Loucy (cell line): ENCODE results near the gene RHOT1.

ENCODE experiments used
- H2AFZ ChIP-seq: fragments of 200-600 bp; sonication (generic); 2 replicates; pipeline ENCODE4 v1.6.0; 2016; ENCODE audit warnings: antibody characterized with exemption, mild to moderate bottlenecking, low read length, moderate library complexity
- H3F3A ChIP-seq: fragments of 200-600 bp; 2 replicates; pipeline ENCODE4 v1.6.0; 2016; ENCODE audit warnings: antibody characterized with exemption, low read depth, mild to moderate bottlenecking
- H3K27me3 ChIP-seq: fragments of 200-600 bp; sonication (generic); 2 replicates; pipeline ENCODE4 v1.6.1; 2014; ENCODE audit warnings: low read length, mild to moderate bottlenecking; ENCODE audit not compliant: insufficient read depth, poor library complexity, severe bottlenecking
- H3K36me3 ChIP-seq: fragments of 200-600 bp; sonication (generic); 2 replicates; pipeline ENCODE4 v1.6.1; 2016; ENCODE audit warnings: low read length; ENCODE audit not compliant: insufficient read depth
- H3K4me1 ChIP-seq: fragments of 200-600 bp; sonication (generic); 2 replicates; pipeline ENCODE4 v1.5.1; 2014; ENCODE audit warnings: low read length, mild to moderate bottlenecking; ENCODE audit not compliant: insufficient read depth, poor library complexity, severe bottlenecking
- H3K4me2 ChIP-seq: fragments of 200-600 bp; sonication (generic); 2 replicates; pipeline ENCODE4 v1.6.0; 2014; ENCODE audit warnings: antibody characterized with exemption, low read length, low read depth, mild to moderate bottlenecking; ENCODE audit not compliant: poor library complexity, severe bottlenecking
- H3K4me3 ChIP-seq: fragments of 200-600 bp; sonication (generic); 2 replicates; pipeline ENCODE4 v1.5.1; 2014; ENCODE audit warnings: low read length, mild to moderate bottlenecking, mixed read lengths; ENCODE audit not compliant: poor library complexity, severe bottlenecking
- H3K79me2 ChIP-seq: fragments of 200-600 bp; sonication (generic); 2 replicates; pipeline ENCODE4 v1.6.1; 2014; ENCODE audit warnings: low read length; ENCODE audit not compliant: insufficient read depth
- H3K9ac ChIP-seq: fragments of 200-600 bp; sonication (generic); 2 replicates; pipeline ENCODE4 v1.6.0; 2014; ENCODE audit warnings: mild to moderate bottlenecking, low read depth, low read length, moderate library complexity; ENCODE audit not compliant: poor library complexity, severe bottlenecking
- H3K9me2 ChIP-seq: fragments of 200-600 bp; sonication (generic); replicated peaks from 2 replicates; pipeline ENCODE4 v1.6.1; 2016; ENCODE audit warnings: low read depth, low read length, mixed read lengths
- H3K9me3 ChIP-seq: fragments of 200-600 bp; sonication (generic); 2 replicates; pipeline ENCODE4 v1.6.1; 2014; ENCODE audit warnings: mild to moderate bottlenecking, antibody characterized with exemption, low read length, low read depth; ENCODE audit not compliant: insufficient read depth
- H4K20me1 ChIP-seq: fragments of 200-600 bp; sonication (generic); 2 replicates; pipeline ENCODE4 v1.6.0; 2014; ENCODE audit warnings: antibody characterized with exemption, low read length, mild to moderate bottlenecking; ENCODE audit not compliant: insufficient read depth, poor library complexity, severe bottlenecking
- CTCF ChIP-seq: fragments of 200-600 bp; sonication (generic); conservative IDR thresholded peaks from 2 replicates; pipeline ENCODE4 v1.5.1; 2014; ENCODE audit warnings: mild to moderate bottlenecking, antibody characterized with exemption, low read length
- EZH2phosphoT487 ChIP-seq: fragments of 200-600 bp; IDR thresholded peaks from 2 replicates; pipeline ENCODE4 v1.6.1; 2018; ENCODE audit warnings: antibody characterized with exemption, mild to moderate bottlenecking, moderate library complexity, borderline replicate concordance

Gene RHOT1

GRCh38 chr17:32156656-32157055 lies 14.4 kb downstream of the RHOT1 start:
- Histone ChIP-seq H3K4me2 (no peak overlapping the region), H3F3A (no peaks in the 10 kb centered on the region), H3K79me2 (peaks cover 41% of the 10 kb centered on the region; the same call in 1 of the 2 replicates), H3K9ac (no peak overlapping the region), H3K4me1 (no peaks in the 10 kb centered on the region), H3K4me3 (no peak overlapping the region), H3K9me2 (no peaks in the 10 kb centered on the region), H2AFZ (no peak overlapping the region), H3K27me3 (no peaks in the 10 kb centered on the region), H3K36me3 (peaks cover 42% of the 10 kb centered on the region; the same call in 1 of the 2 replicates), H3K9me3 (no peaks in the 10 kb centered on the region), H4K20me1 (peaks cover 8% of the 10 kb centered on the region)
- TF ChIP-seq CTCF (no peak), EZH2phosphoT487 (no peak)

GRCh38 chr17:32157225-32157624 lies 14.9 kb downstream of the RHOT1 start:
- no peak overlapping the region for H3K4me3 ChIP-seq
- no peak overlapping the region for H3K9ac ChIP-seq
- no peaks in the 10 kb centered on the region for H3K4me1 ChIP-seq
- peaks cover 37% of the 10 kb centered on the region; the same call in 1 of the 2 replicates for H3K79me2 ChIP-seq
- no peaks in the 10 kb centered on the region for H3K27me3 ChIP-seq
- H3K4me2 ChIP-seq, result no peak overlapping the region
- H3K9me3 ChIP-seq, result no peaks in the 10 kb centered on the region
- TF ChIP-seq EZH2phosphoT487 (no peak), CTCF (no peak)
- H3K36me3 ChIP-seq, result peaks cover 42% of the 10 kb centered on the region; the same call in 1 of the 2 replicates
- H3F3A ChIP-seq, result no peaks in the 10 kb centered on the region
- H4K20me1 ChIP-seq, result peaks cover 4% of the 10 kb centered on the region
- no peak overlapping the region for H2AFZ ChIP-seq
- H3K9me2 ChIP-seq, result no peaks in the 10 kb centered on the region

GRCh38 chr17:32158870-32159585 lies 16.7 kb downstream of the RHOT1 start:
- H3K4me3 ChIP-seq, result no peak overlapping the region

More at GRCh38 chr17:32158870-32159585, 16.7 kb downstream of the RHOT1 start:
- no peaks in the 10 kb centered on the region for H3K4me1 ChIP-seq
- H3K9me2 ChIP-seq, result no peaks in the 10 kb centered on the region
- H3K36me3 ChIP-seq, result peaks cover 25% of the 10 kb centered on the region; the same call in 1 of the 2 replicates
- no peaks in the 10 kb centered on the region for H4K20me1 ChIP-seq
- H3K9ac ChIP-seq, result no peak overlapping the region
- TF ChIP-seq EZH2phosphoT487, result no peak
- no peak for TF ChIP-seq CTCF
- no peaks in the 10 kb centered on the region for H3F3A ChIP-seq
- no peak overlapping the region for H3K4me2 ChIP-seq
- H2AFZ ChIP-seq, result no peak overlapping the region
- H3K79me2 ChIP-seq, result peaks cover 22% of the 10 kb centered on the region; the same call in 1 of the 2 replicates
- H3K27me3 ChIP-seq, result no peaks in the 10 kb centered on the region
- H3K9me3 ChIP-seq, result no peaks in the 10 kb centered on the region
